ENCODE results near the gene ABL1.

ABL1 gene

DNA sequence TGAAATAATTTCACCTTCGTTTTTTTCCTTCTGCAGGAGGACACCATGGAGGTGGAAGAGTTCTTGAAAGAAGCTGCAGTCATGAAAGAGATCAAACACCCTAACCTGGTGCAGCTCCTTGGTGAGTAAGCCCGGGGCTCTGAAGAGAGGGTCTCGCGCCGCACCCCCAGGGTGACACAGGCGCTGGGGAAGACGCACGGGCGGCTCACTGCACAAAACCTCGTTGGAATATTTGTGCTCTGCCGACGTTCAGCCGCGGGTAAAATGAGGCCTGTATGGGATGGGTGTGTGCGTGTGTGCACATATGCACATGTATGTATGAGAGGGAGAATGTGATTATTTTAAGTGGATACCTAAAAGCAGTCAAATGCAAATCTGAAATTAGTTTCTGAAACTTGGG, 37.0 kb downstream of the ABL1 start:
- DNase-seq (ENCODE audit: low spot score) = no peak

DNA sequence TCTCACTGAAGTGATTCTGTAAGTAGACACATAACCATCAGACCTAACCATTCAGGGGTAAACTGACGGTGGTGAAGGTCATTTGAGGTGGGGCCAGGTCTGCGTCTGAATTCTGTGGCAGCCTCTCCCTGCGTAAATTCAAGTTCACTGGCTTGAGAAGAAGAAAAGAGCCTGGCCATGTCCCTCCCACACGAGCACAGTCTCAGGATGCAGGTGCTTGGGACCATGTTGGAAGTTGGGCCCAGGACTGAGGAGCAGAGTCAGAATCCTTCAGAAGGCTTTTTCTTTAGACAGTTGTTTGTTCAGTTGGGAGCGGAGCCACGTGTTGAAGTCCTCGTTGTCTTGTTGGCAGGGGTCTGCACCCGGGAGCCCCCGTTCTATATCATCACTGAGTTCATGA, 37.5 kb downstream of the ABL1 start:
- DNase-seq (ENCODE audit: low spot score) = no peak

DNA sequence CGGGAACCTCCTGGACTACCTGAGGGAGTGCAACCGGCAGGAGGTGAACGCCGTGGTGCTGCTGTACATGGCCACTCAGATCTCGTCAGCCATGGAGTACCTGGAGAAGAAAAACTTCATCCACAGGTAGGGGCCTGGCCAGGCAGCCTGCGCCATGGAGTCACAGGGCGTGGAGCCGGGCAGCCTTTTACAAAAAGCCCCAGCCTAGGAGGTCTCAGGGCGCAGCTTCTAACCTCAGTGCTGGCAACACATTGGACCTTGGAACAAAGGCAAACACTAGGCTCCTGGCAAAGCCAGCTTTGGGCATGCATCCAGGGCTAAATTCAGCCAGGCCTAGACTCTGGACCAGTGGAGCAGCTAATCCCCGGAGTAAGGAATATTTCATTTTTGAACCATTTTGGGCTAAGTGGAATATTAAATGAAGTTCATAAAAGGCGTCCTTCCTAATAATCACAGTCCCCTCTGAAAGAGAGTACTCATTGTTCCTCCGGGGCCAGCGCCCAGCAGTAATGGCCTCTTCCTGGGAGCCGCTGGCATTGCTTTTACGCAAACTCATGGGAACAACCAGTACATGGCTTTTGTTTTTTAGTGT, 38.0 kb downstream of the ABL1 start:
- no peak for DNase-seq (ENCODE audit: low spot score)

DNA sequence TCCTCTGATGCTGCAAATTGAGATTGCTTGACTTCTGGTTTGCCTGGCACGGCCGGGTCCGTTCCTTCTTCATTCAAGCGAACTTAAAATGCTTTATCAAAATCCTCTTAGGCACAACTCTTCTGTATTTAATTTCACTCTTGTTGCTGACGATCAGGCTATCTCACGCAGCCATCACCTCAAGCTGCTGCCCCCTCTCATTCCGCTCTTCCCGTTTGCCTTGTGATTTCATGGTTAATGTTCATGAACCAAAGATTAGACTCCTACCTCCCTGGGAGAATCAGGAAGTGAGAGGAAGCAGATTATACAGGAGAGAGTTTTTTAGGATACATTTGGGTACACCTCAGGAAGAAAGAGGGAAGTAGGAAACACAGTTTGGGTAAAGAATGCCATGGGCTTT, 38.9 kb downstream of the ABL1 start:
- DNase-seq (ENCODE audit: low spot score) = no peak

DNA sequence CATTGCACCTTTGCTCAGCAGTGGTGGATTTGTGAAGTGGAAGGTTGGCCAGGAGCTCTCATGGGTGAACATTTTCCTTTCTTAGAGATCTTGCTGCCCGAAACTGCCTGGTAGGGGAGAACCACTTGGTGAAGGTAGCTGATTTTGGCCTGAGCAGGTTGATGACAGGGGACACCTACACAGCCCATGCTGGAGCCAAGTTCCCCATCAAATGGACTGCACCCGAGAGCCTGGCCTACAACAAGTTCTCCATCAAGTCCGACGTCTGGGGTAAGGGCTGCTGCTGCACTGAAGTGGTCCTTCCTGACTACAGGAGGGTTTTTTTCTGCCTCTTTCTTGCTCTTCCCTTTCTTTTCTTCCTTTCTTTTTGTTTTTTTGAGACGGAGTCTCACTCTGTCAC, 39.7 kb downstream of the ABL1 start:
- no peak for DNase-seq (ENCODE audit: low spot score)

DNA sequence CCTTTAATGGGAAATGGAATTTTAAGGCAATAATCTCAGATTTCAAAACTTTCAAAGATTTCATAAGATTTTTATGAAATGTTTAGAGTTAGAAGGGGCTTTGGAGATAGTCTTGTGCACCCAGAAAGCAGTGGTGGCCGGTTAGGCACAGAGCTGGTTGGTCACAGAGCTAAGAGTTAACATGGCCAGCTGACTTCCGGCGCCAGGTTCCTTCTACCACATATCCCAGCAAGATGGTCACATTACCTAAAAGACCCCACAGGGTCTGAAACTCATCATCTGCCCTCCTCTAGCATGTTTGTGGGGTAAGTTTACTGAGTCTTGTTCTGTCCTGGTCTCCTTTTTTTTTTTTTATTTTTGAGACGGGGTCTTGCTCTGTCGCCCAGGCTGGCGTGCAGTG, 42.2 kb downstream of the ABL1 start:
- DNase-seq (ENCODE audit: low spot score) = no peak

DNA sequence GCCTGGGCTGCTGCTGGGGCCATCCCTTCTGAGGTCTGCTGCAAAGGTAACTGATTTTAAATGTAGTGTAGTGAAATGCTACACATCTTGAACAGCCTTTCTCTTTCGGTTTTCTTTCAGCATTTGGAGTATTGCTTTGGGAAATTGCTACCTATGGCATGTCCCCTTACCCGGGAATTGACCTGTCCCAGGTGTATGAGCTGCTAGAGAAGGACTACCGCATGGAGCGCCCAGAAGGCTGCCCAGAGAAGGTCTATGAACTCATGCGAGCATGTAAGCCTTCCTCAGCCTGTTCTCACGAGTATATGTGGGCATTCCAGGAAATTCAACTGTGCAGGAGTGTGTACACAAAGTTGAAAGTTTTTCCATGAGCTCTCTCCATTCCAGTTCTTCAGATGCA, 43.2 kb downstream of the ABL1 start:
- no peak for DNase-seq (ENCODE audit: low spot score)

DNA sequence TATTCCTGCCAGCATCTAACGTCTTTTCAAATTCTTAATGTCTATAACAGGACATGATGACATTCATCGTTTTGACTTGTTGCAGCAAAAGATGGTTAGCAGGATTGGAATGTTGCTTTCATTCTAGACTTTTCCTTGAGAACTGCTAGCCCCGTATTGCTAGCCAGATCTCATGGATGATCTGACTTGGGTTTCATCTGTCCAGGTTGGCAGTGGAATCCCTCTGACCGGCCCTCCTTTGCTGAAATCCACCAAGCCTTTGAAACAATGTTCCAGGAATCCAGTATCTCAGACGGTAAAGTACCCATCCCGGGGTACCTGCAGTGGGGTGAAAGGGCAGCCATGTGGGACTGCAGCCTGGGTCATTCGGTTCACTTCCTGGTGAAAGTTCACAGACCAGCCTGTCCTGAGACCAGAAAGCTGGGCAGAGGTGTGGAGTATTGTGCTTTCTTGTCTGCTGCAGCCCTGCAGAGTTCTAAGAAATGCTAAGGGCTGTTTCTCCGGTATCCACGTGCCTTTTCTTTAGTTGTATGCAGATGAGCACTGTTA, 44.9 kb downstream of the ABL1 start:
- no peak for DNase-seq (ENCODE audit: low spot score)

DNA sequence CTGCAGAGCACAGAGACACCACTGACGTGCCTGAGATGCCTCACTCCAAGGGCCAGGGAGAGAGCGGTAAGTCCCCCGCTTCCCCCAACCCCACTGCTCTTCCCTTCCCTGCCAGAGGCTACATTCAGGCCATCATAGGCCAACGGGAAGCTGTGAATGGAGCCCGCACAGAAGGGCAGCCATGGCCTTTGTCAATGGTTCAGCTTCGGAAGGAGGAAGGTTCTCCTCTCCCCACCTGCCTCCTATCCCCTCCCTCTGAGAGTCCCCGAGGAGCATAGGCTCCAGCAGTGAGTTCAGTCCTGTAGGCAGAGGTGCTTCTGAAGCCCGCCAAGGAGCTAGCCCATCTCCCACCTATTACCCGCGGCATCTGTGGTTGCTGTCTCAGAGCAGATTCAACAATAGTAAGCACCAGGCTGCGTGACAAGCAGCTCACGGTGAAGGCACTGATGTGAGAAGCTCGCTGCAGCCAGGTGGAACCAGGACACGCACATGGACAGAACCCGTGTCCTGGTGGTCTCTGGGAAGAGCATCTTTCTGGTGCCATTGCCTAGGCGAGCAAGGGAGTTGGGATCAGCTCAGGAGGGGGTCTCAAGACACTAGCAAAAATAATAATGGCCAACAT, 45.7 kb downstream of the ABL1 start:
- DNase-seq (ENCODE audit: low spot score) = no peak

DNA sequence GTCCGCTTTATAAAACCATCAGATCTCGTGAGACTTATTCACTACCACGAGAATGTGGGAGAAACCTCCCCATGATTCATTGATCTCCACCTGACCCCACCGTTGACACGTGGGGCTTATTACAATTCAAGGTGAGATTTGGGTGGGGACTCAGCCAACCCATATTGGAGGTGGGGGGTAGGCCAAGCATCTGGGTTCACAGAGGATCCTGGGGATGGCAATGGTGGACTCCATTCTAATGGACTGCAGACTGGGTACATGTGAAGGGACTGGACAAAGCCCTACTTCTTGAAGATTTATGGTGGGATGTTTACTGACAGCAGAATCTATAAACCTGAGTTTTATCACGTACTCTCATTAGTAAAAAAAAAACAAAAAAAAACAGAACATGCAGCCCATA, 46.5 kb downstream of the ABL1 start:
- no peak for DNase-seq (ENCODE audit: low spot score)

DNA sequence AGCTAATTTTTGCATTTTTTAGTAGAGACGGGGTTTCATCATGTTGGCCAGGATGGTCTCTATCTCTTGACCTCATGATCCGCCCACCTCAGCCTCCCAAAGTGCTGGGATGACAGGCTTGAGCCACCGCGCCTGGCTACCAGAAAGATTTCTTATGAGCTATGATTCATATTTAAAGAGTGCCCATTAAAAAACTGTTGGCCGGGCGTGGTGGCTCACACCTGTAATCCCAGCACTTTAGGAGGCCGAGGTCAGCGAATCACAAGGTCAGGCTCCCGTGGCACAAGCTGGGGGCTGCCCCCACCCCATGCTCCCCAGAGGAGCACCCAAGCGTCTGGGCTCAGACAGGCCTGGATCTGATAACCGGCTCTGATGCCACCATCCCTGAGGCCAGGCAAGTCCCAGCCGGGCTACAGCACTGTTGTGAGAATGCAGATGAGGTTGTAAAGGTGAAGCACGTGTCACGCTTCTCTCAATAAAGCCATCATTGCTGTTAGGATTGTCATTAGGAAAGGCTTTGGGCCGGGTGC, 47.7 kb downstream of the ABL1 start:
- DNase-seq (ENCODE audit: low spot score) = no peak

DNA sequence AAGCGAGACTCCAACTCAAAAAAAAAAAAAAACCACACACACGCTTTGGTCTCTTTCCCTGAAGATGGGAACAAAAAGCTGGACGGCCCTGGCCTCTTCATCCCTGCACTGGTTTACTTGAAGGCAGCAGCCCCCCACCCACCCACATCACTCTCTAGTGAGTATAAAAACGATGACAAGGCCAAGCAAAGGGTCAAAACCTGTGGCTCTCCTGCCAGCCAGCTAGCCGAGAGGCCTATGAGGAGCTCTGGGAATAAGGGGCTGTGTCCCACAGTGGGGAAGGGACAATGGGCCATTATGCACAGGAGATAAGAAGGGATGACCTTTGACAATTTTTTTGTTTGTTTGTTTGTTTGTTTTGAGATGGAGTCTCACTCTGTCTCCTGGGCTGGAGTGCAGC, 48.4 kb downstream of the ABL1 start:
- no peak for DNase-seq (ENCODE audit: low spot score)

DNA sequence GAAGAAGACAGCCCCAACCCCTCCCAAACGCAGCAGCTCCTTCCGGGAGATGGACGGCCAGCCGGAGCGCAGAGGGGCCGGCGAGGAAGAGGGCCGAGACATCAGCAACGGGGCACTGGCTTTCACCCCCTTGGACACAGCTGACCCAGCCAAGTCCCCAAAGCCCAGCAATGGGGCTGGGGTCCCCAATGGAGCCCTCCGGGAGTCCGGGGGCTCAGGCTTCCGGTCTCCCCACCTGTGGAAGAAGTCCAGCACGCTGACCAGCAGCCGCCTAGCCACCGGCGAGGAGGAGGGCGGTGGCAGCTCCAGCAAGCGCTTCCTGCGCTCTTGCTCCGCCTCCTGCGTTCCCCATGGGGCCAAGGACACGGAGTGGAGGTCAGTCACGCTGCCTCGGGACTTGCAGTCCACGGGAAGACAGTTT, 49.1 kb downstream of the ABL1 start:
- no peak for DNase-seq (ENCODE audit: low spot score)

DNA sequence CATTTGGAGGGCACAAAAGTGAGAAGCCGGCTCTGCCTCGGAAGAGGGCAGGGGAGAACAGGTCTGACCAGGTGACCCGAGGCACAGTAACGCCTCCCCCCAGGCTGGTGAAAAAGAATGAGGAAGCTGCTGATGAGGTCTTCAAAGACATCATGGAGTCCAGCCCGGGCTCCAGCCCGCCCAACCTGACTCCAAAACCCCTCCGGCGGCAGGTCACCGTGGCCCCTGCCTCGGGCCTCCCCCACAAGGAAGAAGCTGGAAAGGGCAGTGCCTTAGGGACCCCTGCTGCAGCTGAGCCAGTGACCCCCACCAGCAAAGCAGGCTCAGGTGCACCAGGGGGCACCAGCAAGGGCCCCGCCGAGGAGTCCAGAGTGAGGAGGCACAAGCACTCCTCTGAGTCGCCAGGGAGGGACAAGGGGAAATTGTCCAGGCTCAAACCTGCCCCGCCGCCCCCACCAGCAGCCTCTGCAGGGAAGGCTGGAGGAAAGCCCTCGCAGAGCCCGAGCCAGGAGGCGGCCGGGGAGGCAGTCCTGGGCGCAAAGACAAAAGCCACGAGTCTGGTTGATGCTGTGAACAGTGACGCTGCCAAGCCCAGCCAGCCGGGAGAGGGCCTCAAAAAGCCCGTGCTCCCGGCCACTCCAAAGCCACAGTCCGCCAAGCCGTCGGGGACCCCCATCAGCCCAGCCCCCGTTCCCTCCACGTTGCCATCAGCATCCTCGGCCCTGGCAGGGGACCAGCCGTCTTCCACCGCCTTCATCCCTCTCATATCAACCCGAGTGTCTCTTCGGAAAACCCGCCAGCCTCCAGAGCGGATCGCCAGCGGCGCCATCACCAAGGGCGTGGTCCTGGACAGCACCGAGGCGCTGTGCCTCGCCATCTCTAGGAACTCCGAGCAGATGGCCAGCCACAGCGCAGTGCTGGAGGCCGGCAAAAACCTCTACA, 49.8 kb downstream of the ABL1 start:
- DNase-seq (ENCODE audit: low spot score) = no peak

DNA sequence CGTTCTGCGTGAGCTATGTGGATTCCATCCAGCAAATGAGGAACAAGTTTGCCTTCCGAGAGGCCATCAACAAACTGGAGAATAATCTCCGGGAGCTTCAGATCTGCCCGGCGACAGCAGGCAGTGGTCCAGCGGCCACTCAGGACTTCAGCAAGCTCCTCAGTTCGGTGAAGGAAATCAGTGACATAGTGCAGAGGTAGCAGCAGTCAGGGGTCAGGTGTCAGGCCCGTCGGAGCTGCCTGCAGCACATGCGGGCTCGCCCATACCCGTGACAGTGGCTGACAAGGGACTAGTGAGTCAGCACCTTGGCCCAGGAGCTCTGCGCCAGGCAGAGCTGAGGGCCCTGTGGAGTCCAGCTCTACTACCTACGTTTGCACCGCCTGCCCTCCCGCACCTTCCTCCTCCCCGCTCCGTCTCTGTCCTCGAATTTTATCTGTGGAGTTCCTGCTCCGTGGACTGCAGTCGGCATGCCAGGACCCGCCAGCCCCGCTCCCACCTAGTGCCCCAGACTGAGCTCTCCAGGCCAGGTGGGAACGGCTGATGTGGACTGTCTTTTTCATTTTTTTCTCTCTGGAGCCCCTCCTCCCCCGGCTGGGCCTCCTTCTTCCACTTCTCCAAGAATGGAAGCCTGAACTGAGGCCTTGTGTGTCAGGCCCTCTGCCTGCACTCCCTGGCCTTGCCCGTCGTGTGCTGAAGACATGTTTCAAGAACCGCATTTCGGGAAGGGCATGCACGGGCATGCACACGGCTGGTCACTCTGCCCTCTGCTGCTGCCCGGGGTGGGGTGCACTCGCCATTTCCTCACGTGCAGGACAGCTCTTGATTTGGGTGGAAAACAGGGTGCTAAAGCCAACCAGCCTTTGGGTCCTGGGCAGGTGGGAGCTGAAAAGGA, 50.7 kb downstream of the ABL1 start:
- DNase-seq (ENCODE audit: low spot score) = no peak

DNA sequence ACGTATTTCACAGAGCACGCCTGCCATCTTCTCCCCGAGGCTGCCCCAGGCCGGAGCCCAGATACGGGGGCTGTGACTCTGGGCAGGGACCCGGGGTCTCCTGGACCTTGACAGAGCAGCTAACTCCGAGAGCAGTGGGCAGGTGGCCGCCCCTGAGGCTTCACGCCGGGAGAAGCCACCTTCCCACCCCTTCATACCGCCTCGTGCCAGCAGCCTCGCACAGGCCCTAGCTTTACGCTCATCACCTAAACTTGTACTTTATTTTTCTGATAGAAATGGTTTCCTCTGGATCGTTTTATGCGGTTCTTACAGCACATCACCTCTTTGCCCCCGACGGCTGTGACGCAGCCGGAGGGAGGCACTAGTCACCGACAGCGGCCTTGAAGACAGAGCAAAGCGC, 51.9 kb downstream of the ABL1 start:
- no peak for DNase-seq (ENCODE audit: low spot score)

DNA sequence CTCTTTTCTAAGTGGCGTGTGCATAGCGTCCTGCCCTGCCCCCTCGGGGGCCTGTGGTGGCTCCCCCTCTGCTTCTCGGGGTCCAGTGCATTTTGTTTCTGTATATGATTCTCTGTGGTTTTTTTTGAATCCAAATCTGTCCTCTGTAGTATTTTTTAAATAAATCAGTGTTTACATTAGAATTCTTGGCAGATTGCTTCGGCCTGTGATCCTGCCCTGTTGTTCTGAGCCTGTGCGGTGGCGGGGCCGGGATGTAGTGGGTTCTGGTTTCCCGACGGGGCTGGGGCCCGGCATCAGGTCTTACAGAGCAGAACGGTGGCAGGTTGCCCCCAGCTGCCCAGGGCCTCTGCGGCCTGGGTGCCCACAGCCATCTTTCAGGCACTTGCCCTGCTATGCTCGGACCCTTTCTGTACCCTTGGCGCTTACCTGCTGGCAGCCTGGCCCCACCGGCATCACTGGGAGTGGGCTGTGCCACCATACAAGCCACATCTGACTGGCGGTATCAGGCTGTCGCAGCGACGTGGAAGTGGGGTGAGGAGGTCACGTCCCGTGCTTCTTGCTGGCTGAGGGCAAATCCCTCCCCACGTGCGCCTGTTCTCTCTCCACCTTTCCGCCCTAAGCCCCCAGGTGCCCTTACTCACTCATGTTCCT, 52.6 kb downstream of the ABL1 start:
- no peak for DNase-seq (ENCODE audit: low spot score)

DNA sequence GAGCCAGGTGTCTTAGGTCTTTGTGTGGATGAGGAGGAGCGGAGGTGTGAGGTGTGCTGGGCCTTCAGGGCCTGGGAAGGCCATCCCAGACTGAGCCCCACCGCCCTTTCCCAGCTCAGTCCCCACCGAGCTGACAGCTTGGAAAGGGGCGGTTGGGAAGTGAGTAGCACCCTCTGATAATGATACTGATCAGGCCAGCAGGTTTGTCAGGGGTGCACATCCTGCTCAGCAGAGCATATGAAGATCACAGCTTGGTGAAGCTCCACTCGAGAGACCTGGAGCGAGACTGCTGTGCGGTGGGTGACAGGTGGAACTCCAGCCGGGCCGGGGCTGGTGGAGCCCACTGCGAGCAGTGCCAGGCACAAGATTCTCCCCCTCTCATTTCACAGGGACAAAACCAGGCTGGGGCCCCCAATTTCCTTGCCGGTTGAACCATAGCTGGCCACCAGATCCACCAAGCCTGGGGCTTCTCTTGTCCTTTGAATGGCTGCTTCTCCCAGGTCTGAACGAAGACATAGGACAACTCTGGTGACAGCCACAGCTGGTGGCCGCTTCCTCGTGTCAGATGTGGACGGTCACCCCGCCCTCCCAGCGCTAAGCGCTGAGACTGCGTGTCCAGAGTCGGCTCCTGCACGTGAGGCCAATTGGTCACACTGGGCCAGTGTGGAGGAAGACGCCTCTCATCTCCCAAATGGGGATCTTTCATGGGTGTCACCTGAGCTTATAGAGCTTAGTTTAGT, 53.3 kb downstream of the ABL1 start:
- DNase-seq (ENCODE audit: low spot score) = no peak

DNA sequence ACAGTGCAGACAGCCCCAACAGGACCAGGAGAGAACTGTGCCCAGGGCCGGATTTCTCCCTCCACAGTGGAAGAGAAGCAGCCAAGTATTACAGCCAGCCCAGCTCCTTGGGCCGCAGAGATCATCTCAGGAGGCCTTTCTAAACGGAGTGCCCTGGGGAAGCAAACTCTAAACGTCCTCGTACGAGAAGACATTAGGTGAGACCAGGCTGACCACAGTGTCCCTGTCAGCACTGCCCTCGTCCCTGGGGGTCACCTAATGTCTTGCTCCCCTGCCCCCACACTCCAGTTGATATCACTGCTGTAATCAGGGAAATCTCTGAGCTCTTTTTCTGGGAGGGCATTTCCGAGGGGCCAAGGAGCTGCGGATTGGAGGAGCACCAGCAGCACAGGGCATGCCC, 55.1 kb downstream of the ABL1 start:
- DNase-seq (ENCODE audit: low spot score) = no peak

DNA sequence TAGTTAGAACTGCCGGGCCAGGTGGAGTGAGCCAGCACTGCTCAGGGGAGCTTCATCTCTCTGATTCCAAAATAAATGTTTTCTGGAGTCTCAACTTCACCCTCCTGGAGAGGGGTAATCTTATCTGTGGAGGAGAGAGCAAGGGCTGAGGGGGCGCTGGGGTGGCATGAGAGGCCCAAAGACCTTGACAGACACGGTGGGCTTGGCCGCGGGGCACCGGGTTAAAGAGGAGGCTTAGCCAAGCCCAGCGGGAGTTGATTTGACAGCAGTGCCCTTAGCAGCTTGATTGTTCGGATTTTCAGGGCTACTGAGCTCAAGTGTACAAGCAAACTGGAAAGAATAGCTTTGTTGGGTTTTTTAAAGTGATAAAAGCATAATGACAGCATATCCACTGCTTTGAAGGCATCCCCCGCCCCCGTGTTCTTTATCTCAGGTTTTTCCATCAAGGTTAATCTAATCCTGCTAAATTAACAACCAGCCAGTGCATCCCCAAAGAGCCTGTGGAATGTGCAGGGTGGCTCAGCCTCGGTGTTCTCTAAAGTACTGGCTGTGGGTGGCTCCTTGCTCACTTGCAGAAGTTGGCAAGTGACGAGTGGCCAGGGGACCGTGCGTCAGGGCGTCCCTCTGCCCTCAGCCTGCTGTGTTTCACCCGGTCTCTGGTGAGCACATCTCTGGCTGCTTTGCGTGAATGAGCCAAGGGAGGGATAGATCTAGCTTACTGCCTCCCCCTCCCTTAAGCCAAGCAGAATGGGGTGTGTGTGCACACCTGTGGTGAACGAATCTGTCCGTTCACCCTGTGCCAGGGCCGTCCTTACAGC, 56.0 kb downstream of the ABL1 start:
- DNase-seq (ENCODE audit: low spot score) = no peak

Measured in D341Med (cell line).